ENCODE data around the gene ZCCHC9.
"Not testable (repeated sequence)": the region's sequence is repeated elsewhere in the genome, so short reads cannot be mapped to it uniquely, and the experiment has no call there.

ZCCHC9 gene

DNA sequence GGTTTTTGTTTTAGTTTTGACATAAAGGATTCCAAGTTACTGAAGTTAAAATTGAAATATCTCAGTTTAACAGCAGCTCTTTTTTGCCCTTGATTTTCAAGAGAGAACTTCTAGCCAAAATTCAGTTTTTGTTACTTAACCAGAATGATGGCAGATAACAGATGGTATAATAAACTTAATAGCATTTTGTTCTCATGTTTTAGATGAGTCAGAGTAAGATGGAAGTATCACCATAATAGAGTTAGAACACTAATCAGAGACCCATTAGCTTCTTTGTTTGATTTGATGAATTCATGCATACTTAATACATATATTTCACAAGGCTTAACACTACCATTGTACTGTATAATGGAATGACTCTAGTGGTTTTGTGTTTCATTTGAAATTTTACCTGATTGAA, 11.9 kb downstream of the ZCCHC9 start:
- H3K9ac ChIP-seq (ENCODE audit: low read length): no peak overlapping the region
- no peak overlapping the region for H3K4me3 ChIP-seq (ENCODE audit: low read length)
- H3K36me3 ChIP-seq (ENCODE audit: control insufficient read depth, insufficient read depth, low read length): peaks cover 12% of the 10 kb centered on the region
- no peaks in the 10 kb centered on the region for H3K27me3 ChIP-seq (ENCODE audit: control insufficient read depth, insufficient read depth, low read length)
- no peaks in the 10 kb centered on the region for H3K4me1 ChIP-seq (ENCODE audit: control insufficient read depth, insufficient read depth, low read length)
- H3K27ac ChIP-seq (ENCODE audit: low read depth, low read length): no peak overlapping the region

- H3K9ac ChIP-seq (ENCODE audit: low read length): no peak overlapping the region
- H3K36me3 ChIP-seq (ENCODE audit: control insufficient read depth, insufficient read depth, low read length): peaks cover 12% of the 10 kb centered on the region
- no peaks in the 10 kb centered on the region for H3K4me1 ChIP-seq (ENCODE audit: control insufficient read depth, insufficient read depth, low read length)
Observed at GRCh38 chr5:81313686-81314085, 12.3 kb downstream of the ZCCHC9 start.

GRCh38 chr5:81314581-81314980, 13.2 kb downstream of the ZCCHC9 start:
- H3K36me3 ChIP-seq (ENCODE audit: control insufficient read depth, insufficient read depth, low read length): peaks cover 12% of the 10 kb centered on the region

More at GRCh38 chr5:81313686-81314085, 12.3 kb downstream of the ZCCHC9 start:
- no peaks in the 10 kb centered on the region for H3K27me3 ChIP-seq (ENCODE audit: control insufficient read depth, insufficient read depth, low read length)
- no peak overlapping the region for H3K27ac ChIP-seq (ENCODE audit: low read depth, low read length)
- no peak overlapping the region for H3K4me3 ChIP-seq (ENCODE audit: low read length)

GRCh38 chr5:81315336-81315735, 13.9 kb downstream of the ZCCHC9 start:
- H3K9ac ChIP-seq (ENCODE audit: low read length): no peak overlapping the region
- no peak overlapping the region for H3K4me3 ChIP-seq (ENCODE audit: low read length)
- no peak overlapping the region for H3K27ac ChIP-seq (ENCODE audit: low read depth, low read length)
- H3K36me3 ChIP-seq (ENCODE audit: control insufficient read depth, insufficient read depth, low read length): peaks cover 12% of the 10 kb centered on the region
- H3K4me1 ChIP-seq (ENCODE audit: control insufficient read depth, insufficient read depth, low read length): no peaks in the 10 kb centered on the region
- H3K27me3 ChIP-seq (ENCODE audit: control insufficient read depth, insufficient read depth, low read length): no peaks in the 10 kb centered on the region

More at GRCh38 chr5:81314581-81314980, 13.2 kb downstream of the ZCCHC9 start:
- Histone ChIP-seq H3K4me3 (ENCODE audit: low read length) (no peak overlapping the region), H3K27me3 (ENCODE audit: control insufficient read depth, insufficient read depth, low read length) (no peaks in the 10 kb centered on the region), H3K27ac (ENCODE audit: low read depth, low read length) (no peak overlapping the region), H3K4me1 (ENCODE audit: control insufficient read depth, insufficient read depth, low read length) (no peaks in the 10 kb centered on the region), H3K9ac (ENCODE audit: low read length) (no peak overlapping the region)

DNA sequence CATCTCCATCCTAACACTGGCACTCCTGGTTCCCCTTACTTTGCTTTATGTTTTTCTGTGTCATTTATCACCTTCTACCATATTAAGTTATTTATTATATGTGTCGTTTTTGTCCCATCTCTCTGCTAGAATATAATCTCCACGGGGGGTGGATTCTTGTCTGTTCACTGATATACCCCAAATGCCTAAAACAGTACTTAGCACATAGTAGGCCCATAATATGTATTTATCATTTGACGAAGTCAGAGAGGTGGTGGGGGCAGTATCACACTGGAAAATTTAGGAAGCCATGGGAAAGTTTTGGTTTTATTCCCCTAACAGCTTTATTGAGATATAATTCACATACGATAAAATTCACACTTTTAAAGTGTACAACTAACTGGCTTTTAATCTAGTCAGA, 14.4 kb downstream of the ZCCHC9 start:
- H3K36me3 ChIP-seq (ENCODE audit: control insufficient read depth, insufficient read depth, low read length): peaks cover 10% of the 10 kb centered on the region
- H3K4me1 ChIP-seq (ENCODE audit: control insufficient read depth, insufficient read depth, low read length): no peaks in the 10 kb centered on the region
- H3K27ac ChIP-seq (ENCODE audit: low read depth, low read length): no peak overlapping the region
- no peak overlapping the region for H3K4me3 ChIP-seq (ENCODE audit: low read length)
- no peaks in the 10 kb centered on the region for H3K27me3 ChIP-seq (ENCODE audit: control insufficient read depth, insufficient read depth, low read length)
- no peak overlapping the region for H3K9ac ChIP-seq (ENCODE audit: low read length)

GRCh38 chr5:81316571-81316970, 15.2 kb downstream of the ZCCHC9 start:
- Histone ChIP-seq H3K36me3 (ENCODE audit: control insufficient read depth, insufficient read depth, low read length) (peaks cover 6% of the 10 kb centered on the region), H3K27ac (ENCODE audit: low read depth, low read length) (no peak overlapping the region), H3K9ac (ENCODE audit: low read length) (no peak overlapping the region), H3K4me1 (ENCODE audit: control insufficient read depth, insufficient read depth, low read length) (no peaks in the 10 kb centered on the region), H3K27me3 (ENCODE audit: control insufficient read depth, insufficient read depth, low read length) (no peaks in the 10 kb centered on the region), H3K4me3 (ENCODE audit: low read length) (no peak overlapping the region)

GRCh38 chr5:81317536-81317935, 16.1 kb downstream of the ZCCHC9 start:
- Histone ChIP-seq H3K36me3 (ENCODE audit: control insufficient read depth, insufficient read depth, low read length) (peaks cover 4% of the 10 kb centered on the region), H3K4me1 (ENCODE audit: control insufficient read depth, insufficient read depth, low read length) (no peaks in the 10 kb centered on the region)

DNA sequence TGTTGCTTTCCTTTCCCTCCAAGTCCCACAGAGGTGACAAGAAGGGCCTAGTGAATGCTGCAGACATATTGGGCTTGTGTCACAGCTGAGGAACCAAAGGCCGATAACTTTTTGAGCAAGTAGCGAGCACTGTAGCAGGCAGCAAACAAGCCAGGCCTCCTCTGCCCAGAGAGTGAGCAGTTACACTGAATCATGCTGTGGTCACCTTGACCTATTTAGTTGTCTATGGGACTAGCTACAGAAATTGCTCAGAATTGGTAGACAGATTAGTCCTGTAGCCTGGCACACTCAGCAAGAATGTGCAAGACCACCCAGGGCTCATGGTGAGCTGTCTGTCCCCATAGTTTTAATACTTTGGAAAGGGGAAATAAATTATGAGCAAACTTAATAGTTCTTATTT, 25.2 kb downstream of the ZCCHC9 start:
- H3K9ac ChIP-seq (ENCODE audit: low read length): no peak overlapping the region
- no peak overlapping the region for H3K27ac ChIP-seq (ENCODE audit: low read depth, low read length)
- no peaks in the 10 kb centered on the region for H3K4me1 ChIP-seq (ENCODE audit: control insufficient read depth, insufficient read depth, low read length)
- H3K36me3 ChIP-seq (ENCODE audit: control insufficient read depth, insufficient read depth, low read length): no peaks in the 10 kb centered on the region
- no peak overlapping the region for H3K4me3 ChIP-seq (ENCODE audit: low read length)
- no peaks in the 10 kb centered on the region for H3K27me3 ChIP-seq (ENCODE audit: control insufficient read depth, insufficient read depth, low read length)

More at GRCh38 chr5:81317536-81317935, 16.1 kb downstream of the ZCCHC9 start:
- no peaks in the 10 kb centered on the region for H3K27me3 ChIP-seq (ENCODE audit: control insufficient read depth, insufficient read depth, low read length)
- no peak overlapping the region for H3K9ac ChIP-seq (ENCODE audit: low read length)
- no peak overlapping the region for H3K4me3 ChIP-seq (ENCODE audit: low read length)
- H3K27ac ChIP-seq (ENCODE audit: low read depth, low read length): no peak overlapping the region

DNA sequence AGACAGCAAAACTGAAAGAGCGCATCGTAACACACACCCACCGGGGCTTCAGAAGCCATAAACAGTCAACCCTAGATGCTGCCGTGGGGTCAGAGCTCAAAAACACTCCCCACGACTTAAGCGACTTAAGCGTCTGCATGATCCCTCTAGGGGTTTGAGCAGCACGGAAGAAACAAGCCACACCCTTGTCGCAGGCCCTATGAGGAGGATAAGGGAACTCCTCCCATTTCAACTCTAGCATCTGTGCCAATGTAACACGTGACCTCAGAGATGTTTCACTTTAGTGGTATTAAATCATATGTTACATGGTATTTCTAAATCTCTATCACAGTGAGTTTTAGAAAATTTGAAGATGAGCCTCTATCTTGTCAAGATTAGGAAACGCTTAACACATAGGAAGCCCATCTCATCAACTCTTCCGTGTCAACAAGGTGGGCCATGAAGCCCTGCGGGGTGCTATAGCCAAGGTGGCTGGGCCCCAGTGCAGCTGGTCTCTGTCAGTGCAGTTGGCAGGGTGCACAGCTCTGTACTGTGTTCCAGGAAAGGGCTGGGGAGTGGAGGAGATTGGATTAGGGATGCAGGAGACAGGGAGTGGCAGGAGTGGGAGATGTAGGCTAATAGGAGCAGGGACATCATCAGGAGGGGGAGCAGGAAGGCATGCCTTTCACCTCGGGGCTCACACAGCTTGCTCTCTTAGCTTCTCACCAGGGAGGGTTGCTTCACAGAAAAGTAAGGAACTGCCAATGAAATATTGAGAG, 33.1 kb downstream of the ZCCHC9 start:
- Histone ChIP-seq H3K27me3 (ENCODE audit: control insufficient read depth, insufficient read depth, low read length) (no peaks in the 10 kb centered on the region), H3K4me1 (ENCODE audit: control insufficient read depth, insufficient read depth, low read length) (no peaks in the 10 kb centered on the region), H3K9ac (ENCODE audit: low read length) (no peak overlapping the region), H3K4me3 (ENCODE audit: low read length) (no peak overlapping the region), H3K27ac (ENCODE audit: low read depth, low read length) (no peak overlapping the region), H3K36me3 (ENCODE audit: control insufficient read depth, insufficient read depth, low read length) (no peaks in the 10 kb centered on the region)

GRCh38 chr5:81335946-81336345, 34.6 kb downstream of the ZCCHC9 start:
- Histone ChIP-seq H3K4me3 (ENCODE audit: low read length) (no peak overlapping the region), H3K4me1 (ENCODE audit: control insufficient read depth, insufficient read depth, low read length) (no peaks in the 10 kb centered on the region), H3K27ac (ENCODE audit: low read depth, low read length) (no peak overlapping the region), H3K27me3 (ENCODE audit: control insufficient read depth, insufficient read depth, low read length) (no peaks in the 10 kb centered on the region), H3K36me3 (ENCODE audit: control insufficient read depth, insufficient read depth, low read length) (no peaks in the 10 kb centered on the region), H3K9ac (ENCODE audit: low read length) (no peak overlapping the region)

DNA sequence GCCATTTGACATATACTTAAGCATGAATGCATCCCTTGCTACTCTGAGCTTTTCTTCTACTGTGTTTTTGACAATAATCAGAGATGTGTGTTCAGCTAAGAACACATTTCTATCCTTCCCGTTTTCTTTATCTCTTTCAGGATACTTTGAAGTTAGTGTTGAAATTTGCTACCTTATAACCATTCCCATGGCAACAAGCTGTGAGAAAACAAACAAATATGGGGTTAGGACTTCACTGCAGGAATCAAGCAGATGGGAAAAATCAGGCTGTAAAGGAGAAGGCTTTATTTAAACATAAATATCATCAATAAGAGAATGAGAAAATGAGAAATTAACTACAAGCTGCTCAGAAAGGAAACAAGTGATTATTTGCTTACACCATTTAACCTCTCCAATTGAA, 35.2 kb downstream of the ZCCHC9 start:
- Histone ChIP-seq H3K36me3 (ENCODE audit: control insufficient read depth, insufficient read depth, low read length) (no peaks in the 10 kb centered on the region), H3K4me3 (ENCODE audit: low read length) (no peak overlapping the region), H3K27ac (ENCODE audit: low read depth, low read length) (no peak overlapping the region), H3K4me1 (ENCODE audit: control insufficient read depth, insufficient read depth, low read length) (no peaks in the 10 kb centered on the region), H3K27me3 (ENCODE audit: control insufficient read depth, insufficient read depth, low read length) (no peaks in the 10 kb centered on the region), H3K9ac (ENCODE audit: low read length) (no peak overlapping the region)

- Histone ChIP-seq H3K27me3 (ENCODE audit: control insufficient read depth, insufficient read depth, low read length) (no peaks in the 10 kb centered on the region), H3K36me3 (ENCODE audit: control insufficient read depth, insufficient read depth, low read length) (no peaks in the 10 kb centered on the region), H3K9ac (ENCODE audit: low read length) (no peak overlapping the region), H3K4me1 (ENCODE audit: control insufficient read depth, insufficient read depth, low read length) (no peaks in the 10 kb centered on the region), H3K27ac (ENCODE audit: low read depth, low read length) (no peak overlapping the region), H3K4me3 (ENCODE audit: low read length) (no peak overlapping the region)
Observed at GRCh38 chr5:81337803-81338202, 36.4 kb downstream of the ZCCHC9 start.

DNA sequence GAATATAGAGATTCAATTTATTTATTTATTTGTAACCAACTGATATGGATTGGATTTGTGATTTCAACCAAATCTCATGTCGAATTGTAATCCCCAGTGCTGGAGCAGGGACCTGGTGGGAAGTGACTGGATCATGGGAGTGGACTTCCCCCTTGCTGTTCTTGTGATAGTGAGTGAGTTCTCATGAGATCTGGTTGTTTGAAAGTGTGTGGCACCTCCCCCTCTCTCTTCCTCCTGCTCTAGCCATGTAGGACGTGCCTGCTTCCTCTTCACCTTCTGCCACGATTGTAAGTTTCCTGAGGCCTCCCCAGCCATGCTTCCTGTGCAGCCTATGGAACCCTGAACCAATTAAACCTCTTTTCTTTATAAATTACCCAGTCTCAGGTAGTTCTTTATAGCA, 36.8 kb downstream of the ZCCHC9 start:
- not testable (repeated sequence) for H3K9ac ChIP-seq (ENCODE audit: low read length); H3K36me3 ChIP-seq (ENCODE audit: control insufficient read depth, insufficient read depth, low read length); H3K27me3 ChIP-seq (ENCODE audit: control insufficient read depth, insufficient read depth, low read length); H3K4me1 ChIP-seq (ENCODE audit: control insufficient read depth, insufficient read depth, low read length); H3K4me3 ChIP-seq (ENCODE audit: low read length); H3K27ac ChIP-seq (ENCODE audit: low read depth, low read length)

All from rectal smooth muscle tissue (tissue), 1 donor.